DOHH2 (cell line): ENCODE measurements around the gene IQSEC3.
"Not testable (repeated sequence)": the region's sequence is repeated elsewhere in the genome, so short reads cannot be mapped to it uniquely, and the experiment has no call there.

Experiments
- H3F3A ChIP-seq: fragments of 200-600 bp; sonication (generic), shearing (Covaris generic); 2 replicates; pipeline ENCODE4 v1.6.0; 2016; ENCODE audit warnings: antibody characterized with exemption, mild to moderate bottlenecking; ENCODE audit not compliant: control insufficient read depth, insufficient read depth
- H3K27ac ChIP-seq: fragments of 200-600 bp; sonication (generic); 2 replicates; pipeline ENCODE4 v1.5.1; 2014; ENCODE audit warnings: low read depth, mild to moderate bottlenecking, low read length, moderate library complexity
- H3K27me3 ChIP-seq: fragments of 200-600 bp; sonication (generic); 2 replicates; pipeline ENCODE4 v1.6.1; 2014; ENCODE audit warnings: mild to moderate bottlenecking, low read length, mixed read lengths; ENCODE audit not compliant: control insufficient read depth
- H3K36me3 ChIP-seq: fragments of 200-600 bp; sonication (generic); 2 replicates; pipeline ENCODE4 v1.6.1; 2014; ENCODE audit warnings: mild to moderate bottlenecking, low read length, moderate library complexity, mixed read lengths; ENCODE audit not compliant: control insufficient read depth
- H3K4me1 ChIP-seq: fragments of 200-600 bp; sonication (generic); 2 replicates; pipeline ENCODE4 v1.6.1; 2014; ENCODE audit warnings: mild to moderate bottlenecking, low read length, mixed read lengths; ENCODE audit not compliant: control insufficient read depth
- H3K4me2 ChIP-seq: fragments of 200-600 bp; sonication (generic); 2 replicates; pipeline ENCODE4 v1.6.0; 2014; ENCODE audit warnings: mild to moderate bottlenecking, low read length, moderate library complexity
- H3K4me3 ChIP-seq: fragments of 200-600 bp; sonication (generic); 2 replicates; pipeline ENCODE4 v1.5.1; 2014; ENCODE audit warnings: mild to moderate bottlenecking, low read length, mixed read lengths
- H3K79me2 ChIP-seq: fragments of 200-600 bp; sonication (generic); 2 replicates; pipeline ENCODE4 v1.6.1; 2014; ENCODE audit warnings: mild to moderate bottlenecking, low read length, mixed read lengths; ENCODE audit not compliant: control insufficient read depth
- H3K9me2 ChIP-seq: fragments of 200-600 bp; sonication (generic); replicated peaks from 2 replicates; pipeline ENCODE4 v1.6.1; 2014; ENCODE audit warnings: mild to moderate bottlenecking, low read length, mixed read lengths; ENCODE audit not compliant: control insufficient read depth
- H3K9me3 ChIP-seq: fragments of 200-600 bp; sonication (generic); 2 replicates; pipeline ENCODE4 v1.6.1; 2014; ENCODE audit warnings: antibody characterized with exemption, low read length, mixed read lengths; ENCODE audit not compliant: control insufficient read depth, insufficient read depth
- H4K20me1 ChIP-seq: fragments of 200-600 bp; sonication (generic); 2 replicates; pipeline ENCODE4 v1.6.0; 2014; ENCODE audit warnings: low read depth, mild to moderate bottlenecking, antibody characterized with exemption, low read length, moderate library complexity; ENCODE audit not compliant: control insufficient read depth, insufficient read depth
- EZH2phosphoT487 ChIP-seq: fragments of 200-600 bp; sonication (generic); IDR thresholded peaks from 2 replicates; pipeline ENCODE4 v1.6.1; 2017; ENCODE audit warnings: borderline replicate concordance, mild to moderate bottlenecking, antibody characterized with exemption, low read length, moderate library complexity, mixed read lengths
- TF ChIP-seq, protein P1 (sequence below): fragments of 200-600 bp; sonication (generic); IDR thresholded peaks from one replicate; pipeline ENCODE4 v1.5.1; 2014; ENCODE audit warnings: antibody characterized with exemption, mild to moderate bottlenecking, low read depth, low read length; ENCODE audit not compliant: poor library complexity, severe bottlenecking

IQSEC3 gene

DNA sequence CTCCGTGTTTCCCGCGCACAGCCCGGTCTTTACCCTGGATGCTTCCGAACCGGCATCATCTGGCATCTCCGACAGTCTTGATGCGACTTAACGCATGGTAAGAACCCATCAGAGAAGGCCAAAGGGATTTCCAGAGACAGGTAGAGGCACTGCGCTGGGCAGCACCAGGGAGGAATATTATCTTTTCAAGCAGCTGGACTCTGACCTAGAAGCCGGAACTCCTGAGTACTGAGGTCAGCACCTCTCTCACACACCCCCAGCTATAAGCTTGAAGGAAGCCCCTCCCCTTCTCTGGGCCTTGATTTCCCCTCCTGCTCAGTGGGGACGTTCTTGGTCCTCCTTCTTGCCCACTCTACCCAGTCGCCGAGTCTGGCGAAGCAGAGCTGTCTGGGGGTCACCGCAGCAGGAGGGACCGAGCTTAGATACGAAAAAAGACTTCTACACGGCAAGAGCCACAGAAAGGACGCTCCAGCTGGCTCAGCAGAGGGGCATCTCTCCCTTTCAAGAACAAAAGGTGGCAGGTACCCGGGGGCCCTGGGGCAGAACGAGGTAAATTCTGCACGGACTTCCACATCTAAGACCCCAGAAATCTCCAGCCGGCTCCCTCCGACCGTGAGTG is 10.6 kb downstream of the IQSEC3 start:
- peaks cover 11% of the 10 kb centered on the region for H3K27me3 ChIP-seq
- H3K4me2 ChIP-seq, H3K27ac ChIP-seq: not testable (repeated sequence)

DNA sequence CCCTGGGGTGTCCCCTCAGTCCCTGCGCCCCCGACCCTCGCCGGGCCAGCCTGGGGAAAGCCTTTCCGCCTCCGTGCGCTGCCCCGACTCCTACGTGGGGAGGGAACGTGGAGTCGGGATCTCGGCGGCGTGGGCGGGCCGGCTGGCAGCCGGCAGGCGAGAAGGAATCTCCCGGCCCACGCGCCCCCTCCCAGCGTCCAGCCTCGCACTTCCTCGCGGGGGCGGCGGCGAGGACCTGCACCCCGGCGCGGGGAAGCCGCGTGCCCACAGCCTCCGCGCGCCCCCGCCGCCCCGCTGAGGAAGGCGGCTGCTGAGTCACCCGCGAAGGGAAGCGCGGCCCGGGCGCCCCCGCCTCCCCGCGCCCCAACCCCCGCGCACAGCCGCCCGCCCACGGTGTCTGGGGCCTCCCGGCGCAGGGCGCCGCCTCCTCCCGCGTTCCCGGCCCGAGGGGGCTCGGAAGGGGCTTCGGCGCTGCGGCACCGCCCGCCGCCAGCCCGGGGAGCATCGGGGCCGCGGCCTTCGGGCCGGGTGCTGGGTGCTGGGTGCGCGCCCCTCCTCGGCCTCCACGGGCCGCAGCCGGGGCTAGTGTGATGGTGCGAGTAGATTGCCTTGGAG is 11.3 kb downstream of the IQSEC3 start:
- H3K4me3 ChIP-seq, H3K9me3 ChIP-seq, H3K79me2 ChIP-seq, H3F3A ChIP-seq, H3K9me2 ChIP-seq, H3K4me2 ChIP-seq, H3K4me1 ChIP-seq, H3K27ac ChIP-seq, H3K36me3 ChIP-seq, H4K20me1 ChIP-seq: not testable (repeated sequence)
- peaks cover 16% of the 10 kb centered on the region for H3K27me3 ChIP-seq

More for the DNA sequence above, 10.6 kb downstream of the IQSEC3 start:
- H3K36me3 ChIP-seq, H3K9me3 ChIP-seq, H3F3A ChIP-seq, H3K4me1 ChIP-seq, H4K20me1 ChIP-seq, H3K4me3 ChIP-seq, H3K9me2 ChIP-seq, H3K79me2 ChIP-seq: not testable (repeated sequence)

GRCh38 chr12:78981-79380 is 12.4 kb downstream of the IQSEC3 start:
- H3K4me1 ChIP-seq, result no peaks in the 10 kb centered on the region
- H3F3A ChIP-seq, result no peaks in the 10 kb centered on the region
- H3K36me3 ChIP-seq, result no peaks in the 10 kb centered on the region
- peaks cover 18% of the 10 kb centered on the region for H3K27me3 ChIP-seq
- H3K4me3 ChIP-seq, result no peak overlapping the region
- no peak overlapping the region for H3K27ac ChIP-seq
- H4K20me1 ChIP-seq, result no peaks in the 10 kb centered on the region
- H3K9me2 ChIP-seq, result no peaks in the 10 kb centered on the region
- TF ChIP-seq, protein P1, sequence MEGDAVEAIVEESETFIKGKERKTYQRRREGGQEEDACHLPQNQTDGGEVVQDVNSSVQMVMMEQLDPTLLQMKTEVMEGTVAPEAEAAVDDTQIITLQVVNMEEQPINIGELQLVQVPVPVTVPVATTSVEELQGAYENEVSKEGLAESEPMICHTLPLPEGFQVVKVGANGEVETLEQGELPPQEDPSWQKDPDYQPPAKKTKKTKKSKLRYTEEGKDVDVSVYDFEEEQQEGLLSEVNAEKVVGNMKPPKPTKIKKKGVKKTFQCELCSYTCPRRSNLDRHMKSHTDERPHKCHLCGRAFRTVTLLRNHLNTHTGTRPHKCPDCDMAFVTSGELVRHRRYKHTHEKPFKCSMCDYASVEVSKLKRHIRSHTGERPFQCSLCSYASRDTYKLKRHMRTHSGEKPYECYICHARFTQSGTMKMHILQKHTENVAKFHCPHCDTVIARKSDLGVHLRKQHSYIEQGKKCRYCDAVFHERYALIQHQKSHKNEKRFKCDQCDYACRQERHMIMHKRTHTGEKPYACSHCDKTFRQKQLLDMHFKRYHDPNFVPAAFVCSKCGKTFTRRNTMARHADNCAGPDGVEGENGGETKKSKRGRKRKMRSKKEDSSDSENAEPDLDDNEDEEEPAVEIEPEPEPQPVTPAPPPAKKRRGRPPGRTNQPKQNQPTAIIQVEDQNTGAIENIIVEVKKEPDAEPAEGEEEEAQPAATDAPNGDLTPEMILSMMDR, result no peak
- no peak for TF ChIP-seq EZH2phosphoT487
- H3K79me2 ChIP-seq, result no peaks in the 10 kb centered on the region
- H3K4me2 ChIP-seq, result no peak overlapping the region
- no peaks in the 10 kb centered on the region for H3K9me3 ChIP-seq

DNA sequence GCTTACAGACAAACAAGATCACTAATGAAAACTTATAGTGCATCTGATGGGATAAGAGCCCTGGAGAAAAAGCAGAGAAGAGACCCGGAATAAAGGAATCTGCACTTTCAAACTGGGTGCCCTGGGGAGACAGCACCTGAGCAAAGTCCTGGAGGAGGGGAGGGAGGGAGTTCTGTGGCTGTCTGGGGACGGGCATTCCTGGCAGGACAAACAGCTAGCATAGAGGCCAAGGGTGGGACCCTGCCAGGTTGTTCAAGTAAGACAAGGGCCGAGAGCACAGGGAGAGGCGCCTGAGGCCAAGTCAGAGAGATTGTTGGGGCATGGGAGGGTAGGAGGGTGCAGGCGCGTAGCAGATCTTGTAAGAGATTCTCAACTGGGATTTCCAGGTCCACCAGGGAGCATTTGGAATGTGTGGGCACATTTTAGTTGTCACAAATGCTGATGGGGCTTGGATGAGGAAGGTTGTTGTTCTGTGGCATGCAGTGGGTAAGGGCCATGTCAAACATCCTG is 14.2 kb downstream of the IQSEC3 start:
- no peaks in the 10 kb centered on the region for H3K9me3 ChIP-seq
- TF ChIP-seq, protein P1, result no peak
- TF ChIP-seq EZH2phosphoT487, result no peak
- H3K27me3 ChIP-seq, result peaks cover 18% of the 10 kb centered on the region

More for the DNA sequence above, 14.2 kb downstream of the IQSEC3 start:
- Histone ChIP-seq H3K36me3 (no peaks in the 10 kb centered on the region), H3K9me2 (no peaks in the 10 kb centered on the region), H3K79me2 (no peaks in the 10 kb centered on the region), H3K4me1 (no peaks in the 10 kb centered on the region), H4K20me1 (no peaks in the 10 kb centered on the region), H3K27ac (no peak overlapping the region), H3F3A (no peaks in the 10 kb centered on the region), H3K4me2 (no peak overlapping the region), H3K4me3 (no peak overlapping the region)
